HUES48 (cell line): ENCODE data around the gene GAB2.
A peak's percentile ranks its signal among the peaks of the same experiment; 100 is the strongest.
"Not testable (repeated sequence)": the region's sequence is repeated elsewhere in the genome, so short reads cannot be mapped to it uniquely, and the experiment has no call there.

Source experiments
- H3K27ac ChIP-seq: one replicate; pipeline ENCODE4 v1.7.0; 2013; ENCODE audit warnings: low read depth, low read length, inconsistent platforms
- H3K27me3 ChIP-seq: 2 replicates; pipeline ENCODE4 v1.6.1; 2013; ENCODE audit warnings: mild to moderate bottlenecking, low read length; ENCODE audit not compliant: control insufficient read depth, insufficient read depth
- H3K36me3 ChIP-seq: 2 replicates; pipeline ENCODE4 v1.6.1; 2013; ENCODE audit warnings: low read length; ENCODE audit not compliant: control insufficient read depth, insufficient read depth
- H3K4me1 ChIP-seq: 2 replicates; pipeline ENCODE4 v1.6.1; 2013; ENCODE audit warnings: mild to moderate bottlenecking, low read length; ENCODE audit not compliant: control insufficient read depth, insufficient read depth
- H3K4me3 ChIP-seq: 2 replicates; pipeline ENCODE4 v1.5.1; 2013; ENCODE audit warnings: mild to moderate bottlenecking, low read depth, low read length
- H3K9ac ChIP-seq: 2 replicates; pipeline ENCODE4 v1.6.1; 2013; ENCODE audit warnings: mild to moderate bottlenecking, low read depth, low read length, moderate library complexity
- H3K9me3 ChIP-seq: 2 replicates; pipeline ENCODE4 v1.6.1; 2013; ENCODE audit warnings: low read length; ENCODE audit not compliant: control insufficient read depth, insufficient read depth

The GAB2 gene, protein sequence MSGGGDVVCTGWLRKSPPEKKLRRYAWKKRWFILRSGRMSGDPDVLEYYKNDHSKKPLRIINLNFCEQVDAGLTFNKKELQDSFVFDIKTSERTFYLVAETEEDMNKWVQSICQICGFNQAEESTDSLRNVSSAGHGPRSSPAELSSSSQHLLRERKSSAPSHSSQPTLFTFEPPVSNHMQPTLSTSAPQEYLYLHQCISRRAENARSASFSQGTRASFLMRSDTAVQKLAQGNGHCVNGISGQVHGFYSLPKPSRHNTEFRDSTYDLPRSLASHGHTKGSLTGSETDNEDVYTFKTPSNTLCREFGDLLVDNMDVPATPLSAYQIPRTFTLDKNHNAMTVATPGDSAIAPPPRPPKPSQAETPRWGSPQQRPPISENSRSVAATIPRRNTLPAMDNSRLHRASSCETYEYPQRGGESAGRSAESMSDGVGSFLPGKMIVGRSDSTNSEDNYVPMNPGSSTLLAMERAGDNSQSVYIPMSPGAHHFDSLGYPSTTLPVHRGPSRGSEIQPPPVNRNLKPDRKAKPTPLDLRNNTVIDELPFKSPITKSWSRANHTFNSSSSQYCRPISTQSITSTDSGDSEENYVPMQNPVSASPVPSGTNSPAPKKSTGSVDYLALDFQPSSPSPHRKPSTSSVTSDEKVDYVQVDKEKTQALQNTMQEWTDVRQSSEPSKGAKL

DNA sequence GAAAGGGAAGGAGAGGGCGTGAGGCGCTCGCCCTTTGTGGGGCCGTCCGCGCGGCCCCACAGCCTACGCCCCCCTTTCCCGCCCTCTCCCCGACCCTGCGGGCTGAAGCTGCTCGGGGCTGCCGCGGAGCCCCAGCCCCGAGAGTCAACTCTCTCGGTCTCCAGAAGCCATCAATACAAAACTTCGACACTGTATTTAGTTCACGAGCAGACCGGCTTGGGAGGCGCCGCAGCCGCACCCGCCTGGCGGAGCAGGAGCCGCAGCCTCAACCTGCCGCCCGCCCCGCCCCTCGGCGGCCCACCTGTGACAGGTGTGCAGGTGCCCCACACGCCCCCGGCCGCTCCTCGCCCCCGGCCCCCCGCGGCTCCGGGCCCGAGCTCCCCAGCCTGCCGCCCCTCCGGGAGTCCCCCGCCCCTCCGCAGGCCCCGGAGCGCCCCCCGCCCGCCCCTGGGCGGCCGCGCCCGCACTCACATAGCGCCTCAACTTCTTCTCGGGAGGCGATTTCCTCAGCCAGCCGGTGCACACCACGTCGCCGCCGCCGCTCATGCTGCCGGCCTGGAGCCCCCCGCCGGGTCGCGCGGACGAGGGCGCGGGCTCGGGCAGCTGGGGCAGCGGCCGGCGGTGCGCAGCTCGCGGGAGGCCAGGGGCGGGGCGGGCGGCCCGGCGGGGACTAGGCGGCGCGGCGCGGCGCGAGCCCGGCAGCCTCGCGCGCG, at the start of gene GAB2:
GAB2 (minus strand) TSS at position 646 of the 713 bp plus-strand sequence; CDS start at position 546, 100 bp downstream.
- Histone ChIP-seq H3K27me3 (peaks cover 24% of the 10 kb centered on the region), H3K4me3 (peak within 1 kb of the TSS; percentile 69), H3K9ac (peak within 1 kb of the TSS; percentile 72), H3K9me3 (no peaks in the 10 kb centered on the region), H3K36me3 (no peaks in the 10 kb centered on the region), H3K4me1 (peaks cover 17% of the 10 kb centered on the region), H3K27ac (peak within 1 kb of the TSS; percentile 81)

DNA sequence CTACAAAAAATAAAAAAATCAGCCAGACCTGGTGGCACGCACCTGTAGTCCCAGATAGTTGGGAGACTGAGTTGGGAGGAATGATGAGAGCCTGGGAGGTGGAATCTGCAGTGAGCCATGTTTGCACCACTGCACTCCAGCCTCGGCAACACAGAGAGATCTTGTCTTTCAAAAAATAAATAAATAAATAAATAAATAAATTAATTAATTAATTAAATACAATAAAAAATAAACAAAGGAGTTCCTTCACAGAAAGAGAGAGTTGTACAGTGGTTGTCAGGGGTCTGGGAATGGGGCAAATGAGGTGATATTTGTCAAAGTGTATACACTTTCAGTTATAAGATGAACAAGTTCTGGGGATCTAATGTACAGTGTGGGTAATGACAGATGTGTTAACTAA, 49.8 kb upstream of the GAB2 start:
- H3K27me3 ChIP-seq, result no peaks in the 10 kb centered on the region
- H3K36me3 ChIP-seq, result peaks cover 39% of the 10 kb centered on the region
- no peak overlapping the region for H3K27ac ChIP-seq
- no peak overlapping the region for H3K4me3 ChIP-seq
- H3K9me3 ChIP-seq, result no peaks in the 10 kb centered on the region
- H3K9ac ChIP-seq, result no peak overlapping the region
- H3K4me1 ChIP-seq, result peaks cover 20% of the 10 kb centered on the region

GRCh38 chr11:78465169-78465942, 47.7 kb upstream of the GAB2 start:
- peaks cover 58% of the 10 kb centered on the region for H3K36me3 ChIP-seq
- H3K4me1 ChIP-seq, result peaks cover 11% of the 10 kb centered on the region; the same call in 1 of the 2 replicates
- no peaks in the 10 kb centered on the region for H3K27me3 ChIP-seq
- no peaks in the 10 kb centered on the region for H3K9me3 ChIP-seq
- H3K4me3 ChIP-seq, result no peak overlapping the region
- H3K9ac ChIP-seq, result no peak overlapping the region
- no peak overlapping the region for H3K27ac ChIP-seq

DNA sequence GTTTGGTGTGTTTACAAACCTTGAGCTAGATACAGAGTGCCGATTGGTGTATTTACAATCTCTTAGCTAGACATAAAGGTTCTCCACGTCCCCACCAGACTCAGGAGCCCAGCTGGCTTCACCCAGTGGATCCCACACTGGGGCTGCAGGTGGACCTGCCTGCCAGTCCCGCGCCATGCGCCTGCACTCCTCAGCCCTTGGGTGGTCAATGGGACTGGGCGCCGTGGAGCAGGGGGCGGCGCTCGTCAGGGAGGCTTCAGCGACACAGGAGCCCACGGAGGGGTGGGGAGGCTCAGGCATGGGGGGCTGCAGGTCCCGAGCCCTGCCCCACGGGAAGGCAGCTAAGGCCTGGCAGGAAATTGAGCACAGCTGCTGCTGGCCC, 47.2 kb upstream of the GAB2 start:
- not testable (repeated sequence) for H3K27me3 ChIP-seq, H3K27ac ChIP-seq, H3K4me1 ChIP-seq, H3K9ac ChIP-seq, H3K9me3 ChIP-seq, H3K4me3 ChIP-seq
- H3K36me3 ChIP-seq, result peaks cover 63% of the 10 kb centered on the region

DNA sequence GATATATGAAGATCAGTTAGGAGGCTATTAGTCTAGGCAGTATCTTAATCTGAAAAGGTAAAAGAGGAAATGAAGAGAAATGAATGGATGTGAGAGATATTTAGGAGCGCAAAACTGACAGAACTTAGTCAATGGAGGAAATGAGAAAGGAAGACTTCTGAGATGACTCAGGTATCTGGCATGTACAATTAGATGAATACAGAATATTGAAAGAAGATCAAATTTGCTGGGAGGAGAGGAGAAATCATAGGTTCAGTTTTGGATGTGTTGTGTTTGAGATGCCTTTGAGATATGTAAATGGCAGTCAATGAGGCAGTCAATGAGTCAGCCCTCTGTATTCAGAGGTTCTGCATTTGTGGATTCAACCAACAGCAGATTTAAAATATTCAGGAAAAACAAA, 42.9 kb upstream of the GAB2 start:
- Histone ChIP-seq H3K9ac (no peak overlapping the region), H3K4me3 (no peak overlapping the region), H3K9me3 (no peaks in the 10 kb centered on the region), H3K27me3 (no peaks in the 10 kb centered on the region), H3K36me3 (peaks cover 78% of the 10 kb centered on the region), H3K27ac (no peak overlapping the region), H3K4me1 (no peaks in the 10 kb centered on the region)

GRCh38 chr11:78459738-78460137, 42.1 kb upstream of the GAB2 start:
- no peak overlapping the region for H3K4me3 ChIP-seq
- peaks cover 76% of the 10 kb centered on the region for H3K36me3 ChIP-seq

DNA sequence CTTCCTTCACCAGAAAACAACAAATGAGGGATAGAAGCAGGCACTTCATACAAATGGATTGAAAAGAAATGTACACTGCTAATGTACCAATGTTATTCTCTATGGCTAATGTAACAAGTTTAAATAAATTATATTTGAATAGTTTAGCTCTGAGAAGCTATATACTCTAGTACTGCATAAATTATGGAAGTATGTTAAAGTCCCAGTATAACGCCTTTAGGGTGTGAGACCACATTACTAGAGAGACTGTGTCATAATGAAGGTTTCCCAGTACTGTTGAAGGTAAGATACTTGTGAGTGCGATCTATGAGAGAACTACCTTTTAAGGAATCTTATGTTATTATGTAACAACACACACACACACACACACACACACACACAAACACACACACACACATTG, 39.8 kb upstream of the GAB2 start:
- peaks cover 61% of the 10 kb centered on the region for H3K36me3 ChIP-seq
- no peak overlapping the region for H3K27ac ChIP-seq
- no peak overlapping the region for H3K9ac ChIP-seq
- no peaks in the 10 kb centered on the region for H3K4me1 ChIP-seq
- no peaks in the 10 kb centered on the region for H3K27me3 ChIP-seq
- H3K4me3 ChIP-seq, result no peak overlapping the region
- H3K9me3 ChIP-seq, result no peaks in the 10 kb centered on the region

More at GRCh38 chr11:78459738-78460137, 42.1 kb upstream of the GAB2 start:
- Histone ChIP-seq H3K9ac (no peak overlapping the region), H3K4me1 (no peaks in the 10 kb centered on the region), H3K27ac (no peak overlapping the region), H3K9me3 (no peaks in the 10 kb centered on the region), H3K27me3 (no peaks in the 10 kb centered on the region)

DNA sequence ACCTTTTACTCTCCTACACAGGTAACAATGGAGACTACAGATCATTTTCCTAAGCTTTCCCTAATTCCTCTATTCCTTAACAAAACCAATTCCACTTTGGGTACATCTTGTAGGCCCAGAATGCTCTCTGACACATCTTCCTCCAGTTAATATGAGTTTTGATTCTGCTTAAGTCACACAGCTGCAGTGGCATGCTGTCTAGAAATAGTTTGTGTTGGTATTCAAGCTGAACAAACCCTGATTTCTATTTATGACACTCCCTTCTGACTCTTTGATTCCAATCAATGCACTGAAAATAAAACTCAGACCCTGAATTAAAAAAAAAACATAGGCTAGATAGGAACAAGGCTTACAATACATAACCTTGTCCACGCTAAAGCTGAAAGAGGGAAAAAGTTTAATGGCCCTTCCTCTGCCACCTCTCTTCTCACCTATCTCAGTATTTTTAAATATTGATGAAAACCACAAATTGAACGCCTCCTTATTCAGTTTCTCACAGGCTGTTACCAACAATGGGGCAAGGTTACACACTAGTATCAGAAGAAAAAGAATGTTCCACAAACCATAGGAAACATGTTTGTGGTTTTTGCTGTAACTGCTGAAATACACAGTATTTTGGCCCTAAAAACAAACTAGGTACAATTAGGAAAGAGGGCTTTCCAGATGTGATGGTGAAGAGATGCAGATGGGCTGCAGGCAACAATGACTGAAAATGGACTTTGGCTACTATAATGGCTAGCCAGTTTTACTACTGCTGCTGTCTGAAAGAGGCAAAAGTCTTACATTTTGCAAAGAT, 35.7 kb upstream of the GAB2 start:
- no peaks in the 10 kb centered on the region for H3K4me1 ChIP-seq
- no peaks in the 10 kb centered on the region for H3K9me3 ChIP-seq
- no peak overlapping the region for H3K9ac ChIP-seq
- H3K27me3 ChIP-seq, result no peaks in the 10 kb centered on the region
- H3K27ac ChIP-seq, result no peak overlapping the region
- no peak overlapping the region for H3K4me3 ChIP-seq
- peaks cover 28% of the 10 kb centered on the region for H3K36me3 ChIP-seq

GRCh38 chr11:78451371-78452150, 33.9 kb upstream of the GAB2 start:
- H3K4me1 ChIP-seq, result no peaks in the 10 kb centered on the region
- no peak overlapping the region for H3K9ac ChIP-seq
- peaks cover 10% of the 10 kb centered on the region; the same call in 1 of the 2 replicates for H3K36me3 ChIP-seq
- no peaks in the 10 kb centered on the region for H3K9me3 ChIP-seq
- H3K27ac ChIP-seq, result no peak overlapping the region
- H3K4me3 ChIP-seq, result no peak overlapping the region
- H3K27me3 ChIP-seq, result no peaks in the 10 kb centered on the region
